HG03378 (cell line): Measurements from ENCODE around the gene PPARGC1A.

Experiments
- ATAC-seq: cut with Tn5 transposase; IDR thresholded peaks from one replicate; pipeline ENCODE4 v1.9.1; 2021; ENCODE audit warnings: mild to moderate bottlenecking, moderate library complexity; ENCODE audit not compliant: unreplicated experiment

The PPARGC1A gene

DNA sequence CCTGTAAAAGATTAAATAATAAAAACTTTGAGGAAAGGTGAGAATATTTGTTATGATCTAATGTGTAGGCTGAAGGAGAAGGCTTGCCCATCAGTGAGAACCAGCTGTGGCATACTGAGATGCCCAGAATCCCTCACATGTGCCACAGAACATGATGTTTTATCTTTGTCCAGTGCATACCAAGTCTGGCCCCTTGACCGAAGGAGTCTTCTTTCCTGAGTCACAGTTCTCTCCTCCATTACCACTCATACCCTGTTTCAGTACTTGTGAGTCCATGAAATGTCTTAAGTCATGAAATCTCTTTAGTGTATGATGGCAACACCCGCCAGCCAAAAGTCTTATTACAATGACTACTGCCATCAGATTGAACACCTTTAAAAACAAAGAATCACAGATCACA is 42.7 kb downstream of the PPARGC1A start:
- ATAC-seq = no peak

- no peak for ATAC-seq
Measured at GRCh38 chr4:23844961-23845360, 44.9 kb downstream of the PPARGC1A start.

DNA sequence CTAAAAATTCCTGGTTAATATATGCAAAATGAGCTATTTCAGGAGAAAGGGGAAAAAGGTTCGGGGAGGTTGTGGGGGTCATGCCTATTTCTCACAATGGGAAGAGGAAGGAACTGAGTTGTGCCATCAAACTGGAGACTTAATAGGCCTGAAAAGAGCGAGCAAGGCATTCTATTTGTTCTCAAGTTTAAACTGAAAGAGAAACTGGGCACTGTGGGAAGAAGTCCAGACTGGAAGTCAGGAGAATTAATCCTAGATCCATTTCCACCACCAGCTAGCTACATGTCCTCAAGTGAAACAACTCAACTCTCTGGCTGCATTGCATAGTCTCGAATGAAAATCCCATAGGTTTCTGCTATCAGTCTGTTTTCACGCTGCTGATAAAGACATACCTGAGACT is 50.6 kb downstream of the PPARGC1A start:
- ATAC-seq = no peak

GRCh38 chr4:23838607-23839006 is 51.2 kb downstream of the PPARGC1A start:
- no peak for ATAC-seq

- no peak for ATAC-seq
Measured at GRCh38 chr4:23838131-23838530, 51.7 kb downstream of the PPARGC1A start.

GRCh38 chr4:23837371-23837770 is 52.5 kb downstream of the PPARGC1A start:
- ATAC-seq = no peak

DNA sequence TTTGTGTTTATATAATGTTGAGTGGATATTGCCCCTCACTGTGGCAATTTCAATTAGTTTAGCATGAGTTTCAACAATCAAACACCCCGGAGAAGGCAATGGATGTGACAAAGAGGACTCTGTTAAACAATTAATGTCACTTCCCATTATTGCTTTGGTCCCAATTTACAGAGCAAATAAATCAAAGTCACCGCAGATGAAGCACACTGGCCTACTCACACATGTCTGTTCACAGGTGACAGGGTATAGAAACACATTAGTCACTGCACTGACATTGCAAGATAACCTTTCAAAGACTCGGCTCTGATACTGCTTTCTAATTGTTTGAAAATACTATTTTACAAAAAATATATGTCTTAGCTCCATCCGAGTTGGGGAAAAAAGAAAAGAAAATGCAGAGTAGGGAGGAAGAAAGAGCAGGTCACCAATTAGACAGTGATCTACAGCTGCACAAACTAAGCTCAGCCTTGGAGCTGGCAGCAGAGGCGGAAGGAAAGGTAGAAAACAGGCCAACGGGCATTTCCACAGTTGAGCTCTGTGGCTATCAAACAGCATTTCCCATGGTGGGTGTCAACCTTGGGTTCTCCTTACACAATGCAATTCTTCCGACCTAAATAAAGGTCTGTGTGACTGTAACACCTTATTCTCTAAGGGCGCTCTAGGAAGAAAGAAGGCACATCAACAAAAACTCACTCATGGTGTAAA is 53.9 kb downstream of the PPARGC1A start:
- no peak for ATAC-seq

GRCh38 chr4:23828779-23829178 is 61.1 kb downstream of the PPARGC1A start:
- ATAC-seq = no peak

GRCh38 chr4:23828020-23828715 is 61.7 kb downstream of the PPARGC1A start:
- ATAC-seq = no peak

- no peak for ATAC-seq
Measured at GRCh38 chr4:23822181-23822580, 67.7 kb downstream of the PPARGC1A start.

DNA sequence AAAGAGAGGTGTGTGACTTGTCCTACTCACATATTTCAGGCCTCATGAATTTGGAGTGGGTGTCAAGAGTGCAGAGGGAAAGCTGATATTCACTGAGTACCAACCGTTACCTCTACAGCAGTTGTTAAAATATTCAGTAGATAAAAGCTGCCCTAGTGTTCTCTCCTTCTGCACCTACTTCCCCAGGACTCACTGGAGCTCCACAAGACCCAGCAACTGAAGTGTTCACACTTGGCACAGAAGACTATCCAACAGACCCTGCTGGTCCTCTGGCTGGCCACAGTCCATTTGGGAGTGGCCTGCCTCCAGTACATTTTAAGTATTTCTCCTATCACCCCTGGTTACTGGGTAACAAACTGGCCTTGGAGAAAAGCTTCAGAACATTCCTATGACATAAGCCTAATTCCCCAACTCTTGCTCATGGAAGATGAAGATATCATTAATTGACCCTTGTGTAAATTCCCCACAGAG is 70.8 kb downstream of the PPARGC1A start:
- ATAC-seq = no peak

DNA sequence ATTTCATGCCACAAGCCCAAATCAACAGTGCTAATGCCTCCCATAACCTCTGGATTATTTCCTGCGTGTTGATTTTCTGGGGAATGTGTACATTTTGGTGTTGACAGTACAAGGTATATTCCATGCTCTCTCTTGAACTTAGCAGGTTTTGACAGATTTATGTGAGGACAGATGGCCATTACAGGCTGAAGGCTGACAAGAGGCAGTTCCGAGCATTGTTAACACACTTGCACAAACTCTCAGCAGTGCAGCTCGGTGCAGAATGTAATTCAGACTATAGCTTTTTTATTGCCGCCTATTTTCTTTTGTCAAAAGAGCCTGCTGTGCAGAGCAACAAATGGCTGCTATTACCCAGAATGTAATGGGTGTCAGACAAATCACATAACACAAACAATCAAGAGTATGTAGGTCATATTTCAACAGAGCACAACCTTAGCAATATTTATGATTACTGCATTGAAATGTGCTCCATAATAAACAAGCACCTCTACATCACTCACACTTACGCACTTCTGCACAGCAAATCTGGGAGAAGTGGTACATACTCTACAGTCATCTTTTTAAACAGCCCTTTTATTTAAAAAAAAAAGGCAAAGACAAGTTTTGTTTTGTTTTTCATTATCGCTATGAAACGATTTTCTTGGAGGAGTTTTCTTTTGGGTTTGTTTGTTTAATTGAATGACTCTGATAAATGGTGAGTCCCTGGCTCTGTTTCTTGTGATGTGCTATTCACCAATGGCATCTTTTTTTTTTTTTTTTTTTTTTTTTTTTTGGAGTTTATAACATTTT is 71.6 kb downstream of the PPARGC1A start:
- no peak for ATAC-seq

DNA sequence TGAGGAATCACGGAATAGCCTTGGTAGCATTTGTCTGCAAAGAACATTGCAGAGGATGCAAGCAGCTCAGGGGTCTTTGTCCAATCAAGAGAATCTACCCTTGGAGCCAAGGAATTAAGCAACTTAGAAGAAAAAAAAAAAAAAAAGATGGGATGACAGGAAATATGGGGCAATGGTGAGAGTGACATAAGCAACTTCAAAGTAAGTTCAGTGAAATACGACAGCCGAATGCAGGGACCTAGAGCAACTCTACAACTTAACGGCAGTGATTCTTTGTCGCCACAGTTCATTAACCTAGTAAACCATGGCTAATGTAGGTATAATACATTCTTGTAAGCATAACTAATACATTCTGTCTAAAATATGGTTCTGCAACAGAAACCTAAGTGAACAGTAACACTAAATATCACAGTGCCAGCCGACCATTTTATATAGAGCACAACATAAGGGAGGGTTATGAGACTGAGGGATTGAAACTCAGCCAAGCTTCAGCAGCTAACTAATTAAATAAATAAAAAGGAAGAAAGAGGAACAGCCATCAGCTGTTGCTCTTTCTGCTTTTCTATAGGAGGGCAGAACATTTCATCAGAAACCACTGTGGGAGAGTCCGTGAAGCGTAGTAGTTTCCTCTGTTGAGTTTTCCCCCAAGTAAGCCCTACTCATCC is 74.7 kb downstream of the PPARGC1A start:
- ATAC-seq = no peak

GRCh38 chr4:23814587-23814986 is 75.3 kb downstream of the PPARGC1A start:
- ATAC-seq = no peak

DNA sequence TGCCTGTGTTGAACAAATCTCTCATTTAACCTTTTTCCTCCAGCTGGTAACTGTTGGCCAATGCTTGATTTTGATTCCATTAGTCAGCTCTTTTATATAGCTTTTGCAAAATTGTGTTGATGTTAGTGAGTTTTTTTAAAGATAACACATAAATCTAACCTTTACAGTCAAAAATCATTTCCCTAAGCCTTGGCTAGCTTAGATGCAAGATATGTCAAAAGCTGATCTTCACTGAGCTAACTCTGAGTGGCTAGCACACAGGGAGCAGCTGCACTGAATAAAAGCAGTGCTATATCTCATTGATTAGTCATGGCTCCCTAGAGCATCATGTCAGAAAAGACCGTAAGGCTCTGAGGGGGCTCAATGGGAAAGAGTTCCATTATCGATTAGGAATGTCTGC is 78.7 kb downstream of the PPARGC1A start:
- no peak for ATAC-seq

DNA sequence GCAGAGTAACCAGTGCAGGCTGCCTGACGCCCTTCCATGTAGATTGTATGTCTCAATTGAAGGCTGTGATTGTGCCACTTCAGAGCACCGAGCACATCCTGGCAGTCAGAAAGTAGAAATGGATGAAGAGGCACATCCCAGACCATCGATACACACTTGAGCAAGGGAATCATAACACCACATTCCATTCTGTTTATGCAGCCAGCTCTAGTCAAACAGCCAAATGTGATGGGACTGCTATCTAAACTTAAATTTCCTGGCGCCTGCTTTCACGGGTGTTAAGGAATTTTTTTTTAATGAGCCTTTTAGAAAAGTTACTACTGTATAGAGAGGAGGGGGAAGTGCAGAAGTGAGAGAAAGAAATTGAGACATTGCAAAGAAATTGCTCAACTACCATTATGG is 84.4 kb downstream of the PPARGC1A start:
- ATAC-seq = no peak

DNA sequence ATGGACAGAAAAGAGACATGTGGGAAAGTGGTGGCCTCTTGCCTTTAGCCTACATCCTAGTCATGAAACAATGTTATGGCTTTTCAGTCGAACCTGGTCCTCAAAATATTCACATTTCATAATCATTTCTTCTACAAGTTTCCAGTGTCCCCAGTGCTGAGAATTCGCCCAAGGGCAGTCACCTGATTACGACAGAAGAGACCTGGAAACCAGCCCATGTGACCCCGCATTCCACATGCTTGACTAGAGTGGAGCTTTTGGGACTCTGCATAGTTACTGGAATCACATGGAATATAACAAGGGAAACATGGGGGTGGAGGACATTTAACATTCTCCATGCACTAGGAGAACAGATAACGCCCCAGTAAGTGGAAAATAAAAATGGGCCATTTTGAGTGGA is 100.1 kb downstream of the PPARGC1A start:
- ATAC-seq = no peak

GRCh38 chr4:23788460-23788859 is 101.4 kb downstream of the PPARGC1A start:
- no peak for ATAC-seq

GRCh38 chr4:23788027-23788426 is 101.8 kb downstream of the PPARGC1A start:
- ATAC-seq = no peak

- no peak for ATAC-seq
Measured at GRCh38 chr4:23782778-23783437, 106.9 kb downstream of the PPARGC1A start.

GRCh38 chr4:23779839-23780238 is 110.0 kb downstream of the PPARGC1A start:
- no peak for ATAC-seq
